Motor neuron (in vitro differentiated cells): ENCODE measurements around the gene XRCC3. TPM values are rescaled to one million over a fixed set of nuclear protein-coding genes. Genes with fewer than 3 reads are reported as not detected.
"Not testable (repeated sequence)": the region's sequence is repeated elsewhere in the genome, so short reads cannot be mapped to it uniquely, and the experiment has no call there.

ENCODE experiments used
- ATAC-seq, 8 experiments: fragments of 200-7000 bp; cut with Tn5 transposase; replicated peaks in 6 of 8; 2 replicates each; pipeline ENCODE4 v1.8.0; 2021; ENCODE audit warnings: mild to moderate bottlenecking in 8 of 8, moderate library complexity in 8 of 8
- H3K27ac ChIP-seq, 2 donors: fragments of 250-450 bp; sonication (Bioruptor Pico); 2 replicates each; pipeline ENCODE4 v1.9.0; 2021; ENCODE audit warnings: antibody characterized with exemption in 2 of 2, mild to moderate bottlenecking in 2 of 2, moderate library complexity in 1 of 2
- H3K4me1 ChIP-seq, 2 donors: fragments of 250-450 bp; sonication (Bioruptor Pico); replicated peaks in 1 of 2; 2 replicates each; pipeline ENCODE4 v1.6.1; 2021; ENCODE audit warnings: antibody characterized with exemption in 2 of 2, mild to moderate bottlenecking in 2 of 2, moderate library complexity in 1 of 2
- H3K4me3 ChIP-seq, 5 donors: fragments of 250-450 bp; sonication (Bioruptor Pico); 2 replicates each; pipeline ENCODE4 v1.9.0; 2021; ENCODE audit warnings: antibody characterized with exemption in 5 of 5, mild to moderate bottlenecking in 5 of 5, moderate library complexity in 4 of 5
- WGBS, 10 experiments: fragments of 450-650 bp; shearing (Covaris generic); methylation state at CpG; one replicate each; pipeline ENCODE4 v1.0.0; 2022; 5-methylcytosine and 5-hydroxymethylcytosine counted together
- in situ Hi-C, 9 experiments: fragments of 400-800 bp; cut with MboI; loops; one replicate each; pipeline ENCODE4 v1.15.0; 2021; ENCODE audit warnings: low sequenced_read_pairs in 9 of 9, low pct_unique_long_range_greater_than_20kb in 2 of 9; ENCODE audit not compliant: unreplicated experiment in 9 of 9
- total RNA-seq, 8 experiments: library from RNA; unstranded; fragments of 300-600 nt; gene quantifications; 2 replicates each; pipeline versions ENCODE4 v1.2.3 to v1.2.4, GENCODE V29; 2022

Gene XRCC3
- total RNA-seq, 8 experiments from 2014 or later = 5.5 to 31.2 (median 7.5) TPM

DNA sequence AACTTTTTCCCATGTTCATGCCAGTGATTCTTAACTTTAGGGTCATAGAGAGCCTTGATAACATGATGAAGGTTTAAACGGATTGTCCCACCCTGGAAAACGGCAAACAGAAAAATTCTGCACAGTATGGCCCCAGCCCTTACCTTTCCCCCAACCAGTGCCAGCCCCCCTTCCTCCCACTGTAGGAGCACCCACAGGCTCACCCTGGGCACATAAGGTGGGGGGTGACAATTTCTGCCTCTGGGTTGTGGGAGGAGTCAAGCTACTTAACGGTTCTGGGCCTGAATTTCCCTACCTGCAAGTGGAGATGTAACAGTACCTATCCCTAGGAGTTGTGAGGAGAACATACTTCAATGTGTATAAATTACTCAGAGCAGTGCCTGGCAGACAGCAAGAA is 18.0 kb downstream of the XRCC3 start:
- ATAC-seq = peak in 2 of 8 experiments; percentile 12 to 16
- no peak overlapping the region for H3K27ac ChIP-seq
- no peaks in the 10 kb centered on the region for H3K4me1 ChIP-seq
- in situ Hi-C loops = no loop called here
- WGBS, 10 experiments = 6 to 83% (median 58%) methylated on average over 1 to 3 of the region's 3 CpGs; no CpG with 5 or more reads in 5 of the 10 experiments
- no peak overlapping the region for H3K4me3 ChIP-seq

DNA sequence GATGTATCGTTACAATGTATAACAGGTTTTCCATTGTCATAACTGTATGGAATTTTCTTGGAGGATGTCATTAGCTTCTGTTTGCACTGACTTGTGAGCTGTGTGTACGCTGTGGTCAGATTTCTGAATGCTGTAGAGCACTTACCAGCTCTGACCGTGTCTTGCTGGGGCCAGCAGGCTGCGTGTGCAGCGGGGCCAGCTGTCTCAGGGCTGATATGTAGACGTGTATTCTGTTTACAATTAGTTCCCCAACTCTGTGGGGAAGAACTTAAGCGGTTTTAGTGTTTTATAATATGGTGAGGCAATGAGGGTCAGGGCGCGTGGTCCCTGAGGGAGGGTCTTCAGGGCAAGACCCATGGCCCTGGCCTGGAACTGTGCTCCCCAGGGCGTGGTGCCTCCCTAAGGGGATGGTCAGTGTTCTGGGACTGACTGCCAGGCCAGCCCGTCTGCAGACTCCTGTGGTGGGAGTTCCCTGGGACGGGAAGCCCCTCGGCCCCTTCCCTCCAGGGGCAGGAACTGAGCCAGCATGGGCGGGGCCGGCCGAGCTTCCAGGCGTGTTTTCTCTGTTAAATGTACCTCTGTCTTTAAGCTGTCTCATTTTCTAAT is 18.7 kb downstream of the XRCC3 start:
- in situ Hi-C loops = no loop called here
- H3K27ac ChIP-seq = no peak overlapping the region
- peak in 5 of 8 experiments; percentile 52 to 79 (median 58) for ATAC-seq
- H3K4me3 ChIP-seq = no peak overlapping the region
- no peaks in the 10 kb centered on the region for H3K4me1 ChIP-seq
- WGBS, 10 experiments = 0 to 78% (median 46%) methylated on average over 2 to 8 of the region's 17 CpGs; no CpG with 5 or more reads in 2 of the 10 experiments

GRCh38 chr14:103696070-103696402 is 19.2 kb downstream of the XRCC3 start:
- Histone ChIP-seq H3K4me1 (no peaks in the 10 kb centered on the region), H3K27ac (no peak overlapping the region), H3K4me3 (no peak overlapping the region)
- 80% methylated on average over 2 of the region's 13 CpGs; no CpG with 5 or more reads in 9 of the 10 experiments for WGBS, 10 experiments
- in situ Hi-C loops = no loop called here
- ATAC-seq = peak in 2 of 8 experiments; percentile 6 to 38

GRCh38 chr14:103695296-103696069 is 19.8 kb downstream of the XRCC3 start:
- Histone ChIP-seq H3K4me1 (no peaks in the 10 kb centered on the region), H3K4me3 (no peak overlapping the region), H3K27ac (no peak overlapping the region)
- peak in 1 of 8 experiments; percentile 5 for ATAC-seq
- WGBS, 10 experiments = 67 to 96% (median 76%) methylated on average over 2 to 4 of the region's 14 CpGs; no CpG with 5 or more reads in 6 of the 10 experiments
- in situ Hi-C loops = no loop called here

DNA sequence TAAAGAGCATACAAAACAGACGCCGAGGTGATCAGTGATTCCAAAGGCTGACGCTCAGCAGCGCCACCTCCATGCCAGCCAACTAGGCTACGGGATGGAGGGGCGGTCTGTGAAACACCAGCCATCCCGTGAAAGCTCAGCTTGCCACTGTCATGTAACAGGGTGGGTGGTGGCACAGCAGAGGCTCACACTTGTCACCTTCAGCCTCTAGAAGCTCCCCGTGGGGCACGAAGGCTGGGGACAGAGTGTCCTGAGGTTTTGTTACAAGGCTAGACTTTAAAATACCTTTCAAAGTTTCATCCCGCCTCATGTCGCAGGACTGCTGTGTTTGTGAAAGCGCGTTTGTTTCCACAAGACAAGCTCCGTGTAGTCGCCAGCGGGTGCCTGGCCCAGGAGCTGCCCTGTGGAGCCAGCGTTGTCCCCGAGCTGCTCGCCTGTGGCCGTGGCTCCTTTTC is 20.7 kb downstream of the XRCC3 start:
- in situ Hi-C loops = no loop called here
- Histone ChIP-seq H3K4me3 (no peak overlapping the region), H3K4me1 (no peaks in the 10 kb centered on the region), H3K27ac (no peak overlapping the region)
- WGBS, 10 experiments = 70 to 100% (median 94%) methylated on average over 1 to 15 of the region's 20 CpGs; no CpG with 5 or more reads in 2 of the 10 experiments
- ATAC-seq = no peak

DNA sequence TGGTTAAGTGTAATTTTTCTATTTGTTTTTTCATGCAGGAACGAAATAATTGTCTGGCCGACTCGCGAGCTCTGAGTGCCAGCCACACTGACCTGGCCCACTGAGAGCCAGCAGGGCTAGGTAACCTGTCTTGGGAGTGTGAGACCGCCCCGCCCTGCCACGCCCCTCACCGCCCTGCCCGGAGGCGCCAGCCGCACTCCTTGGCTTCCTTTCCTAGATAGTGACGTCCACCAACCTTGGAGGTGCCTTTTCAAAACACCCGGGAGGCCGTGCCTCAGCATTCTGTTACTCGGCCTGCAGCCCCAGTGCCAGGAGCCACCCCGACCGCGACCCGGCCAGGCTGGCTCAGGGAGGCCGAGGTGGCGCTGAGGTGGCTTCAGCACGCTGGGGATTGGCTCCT is 21.7 kb downstream of the XRCC3 start:
- in situ Hi-C loops = no loop called here
- H3K4me1 ChIP-seq = no peaks in the 10 kb centered on the region
- no peak overlapping the region for H3K4me3 ChIP-seq
- no peak overlapping the region for H3K27ac ChIP-seq
- no peak for ATAC-seq
- WGBS, 10 experiments = 80 to 100% (median 90%) methylated on average over 1 to 11 of the region's 22 CpGs; no CpG with 5 or more reads in 4 of the 10 experiments

DNA sequence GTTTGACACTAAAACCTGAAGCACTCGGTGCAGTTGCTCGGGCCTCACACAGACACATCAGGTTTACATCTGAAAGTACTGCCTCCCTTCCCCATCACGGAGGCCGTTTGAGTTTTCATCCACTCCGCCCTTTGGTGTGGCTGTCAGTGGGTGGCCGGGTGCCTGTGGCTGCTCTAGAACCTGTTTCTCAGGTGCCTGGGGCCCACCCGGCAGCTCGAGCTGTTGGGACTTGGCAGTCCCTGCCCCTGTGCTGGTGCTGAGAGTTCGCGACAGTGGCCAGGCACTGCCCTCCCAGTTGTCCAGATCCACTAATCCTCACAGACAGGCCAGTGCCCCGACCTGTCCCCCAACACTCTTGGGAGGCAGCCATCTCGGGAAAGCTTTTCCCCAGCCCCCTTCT is 22.4 kb downstream of the XRCC3 start:
- WGBS, 10 experiments = 75 to 100% (median 88%) methylated on average over 1 to 6 of the region's 12 CpGs; no CpG with 5 or more reads in 2 of the 10 experiments
- no peak overlapping the region for H3K27ac ChIP-seq
- in situ Hi-C loops = no loop called here
- ATAC-seq = no peak
- H3K4me3 ChIP-seq = no peak overlapping the region
- no peaks in the 10 kb centered on the region for H3K4me1 ChIP-seq

GRCh38 chr14:103692159-103692558 is 23.1 kb downstream of the XRCC3 start:
- Histone ChIP-seq H3K27ac (no peak overlapping the region), H3K4me3 (no peak overlapping the region), H3K4me1 (no peaks in the 10 kb centered on the region)
- no peak for ATAC-seq
- in situ Hi-C loops = no loop called here
- WGBS, 10 experiments = 90 to 100% (median 97%) methylated on average over 1 to 11 of the region's 17 CpGs; no CpG with 5 or more reads in 2 of the 10 experiments

DNA sequence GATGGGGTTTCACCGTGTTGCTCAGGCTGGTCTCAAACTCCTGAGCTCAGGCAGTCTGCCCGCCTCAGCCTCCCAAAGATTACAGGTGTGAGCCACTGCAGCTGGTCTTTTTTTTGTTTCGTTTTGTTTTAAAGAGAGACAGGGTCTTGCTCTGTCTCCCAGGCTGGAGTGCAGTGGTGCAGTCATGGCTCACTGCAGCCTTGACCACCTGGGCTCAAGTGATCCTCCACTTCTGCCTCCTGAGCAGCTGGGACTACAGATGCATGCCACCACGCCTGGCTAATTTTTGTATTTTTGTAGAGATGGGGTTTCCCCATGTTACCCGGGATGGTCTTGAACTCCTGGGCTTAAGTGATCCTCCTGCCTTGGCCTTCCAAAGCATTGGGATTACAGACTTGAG is 23.6 kb downstream of the XRCC3 start:
- in situ Hi-C loops, H3K27ac ChIP-seq, H3K4me3 ChIP-seq, ATAC-seq, H3K4me1 ChIP-seq: not testable (repeated sequence)
- 92 to 100% (median 96%) methylated on average over 1 to 3 of the region's 5 CpGs; no CpG with 5 or more reads in 5 of the 10 experiments for WGBS, 10 experiments

- WGBS, 10 experiments = 80 to 100% (median 100%) methylated on average over 1 to 7 of the region's 8 CpGs; no CpG with 5 or more reads in 1 of the 10 experiments
- in situ Hi-C loops = no loop called here
- Histone ChIP-seq H3K27ac (no peak overlapping the region), H3K4me3 (no peak overlapping the region), H3K4me1 (no peaks in the 10 kb centered on the region)
- no peak for ATAC-seq
These were observed 24.9 kb downstream of the XRCC3 start for GRCh38 chr14:103690332-103690731.

- in situ Hi-C loops = no loop called here
- ATAC-seq = peak in 4 of 8 experiments; percentile 17 to 93 (median 91)
- H3K4me1 ChIP-seq = no peaks in the 10 kb centered on the region
- 35 to 100% (median 73%) methylated on average over 3 to 11 of the region's 16 CpGs for WGBS, 10 experiments
- no peak overlapping the region for H3K4me3 ChIP-seq
- H3K27ac ChIP-seq = no peak overlapping the region
These were observed 26.0 kb downstream of the XRCC3 start for GRCh38 chr14:103688906-103689902.

DNA sequence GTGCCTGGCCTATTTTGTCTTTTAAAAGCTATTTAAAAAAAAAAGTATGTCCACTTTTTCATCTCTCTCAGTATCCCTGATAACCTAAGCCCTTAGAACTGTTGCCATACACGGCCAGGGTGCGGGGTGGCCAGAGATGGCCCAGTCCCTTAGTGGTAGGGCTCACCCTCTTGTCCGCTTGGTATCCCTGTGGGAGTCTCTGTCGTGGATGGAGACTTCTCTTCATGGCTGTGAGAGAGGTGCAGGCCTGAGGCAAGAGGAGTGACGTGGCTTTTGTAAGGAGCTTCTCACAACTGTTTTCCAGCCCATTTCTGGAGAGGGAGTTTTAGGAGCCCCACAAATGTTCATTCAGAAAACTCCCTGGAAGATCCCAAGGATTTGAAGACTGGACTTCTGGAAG is 26.8 kb downstream of the XRCC3 start:
- WGBS, 10 experiments = 90 to 100% methylated on average over 1 to 3 of the region's 5 CpGs; no CpG with 5 or more reads in 8 of the 10 experiments
- no peaks in the 10 kb centered on the region for H3K4me1 ChIP-seq
- H3K4me3 ChIP-seq = no peak overlapping the region
- H3K27ac ChIP-seq = no peak overlapping the region
- no peak for ATAC-seq
- in situ Hi-C loops = no loop called here
